H54 (cell line): ENCODE data around the gene TNFAIP2.

Experiments used
- DNase-seq: peaks from one replicate; pipeline ENCODE4 v3.0.0; 2011; ENCODE audit warnings: low spot score, mixed read lengths; ENCODE audit not compliant: insufficient read length
- FAIRE-seq: peaks from 3 replicates; lab custom pipeline; 2011; peaks lifted over from hg19 to GRCh38; lab: Jason Lieb, UNC
- POLR2A ChIP-seq: IDR thresholded peaks from 2 replicates; pipeline ENCODE4 v1.6.1; 2011; ENCODE audit warnings: low read depth, mild to moderate bottlenecking, low read length

The TNFAIP2 gene

GRCh38 chr14:103099081-103099732 lies 24.1 kb upstream of the TNFAIP2 start:
- FAIRE-seq (no peak), DNase-seq (no peak)
- no peak for TF ChIP-seq POLR2A

DNA sequence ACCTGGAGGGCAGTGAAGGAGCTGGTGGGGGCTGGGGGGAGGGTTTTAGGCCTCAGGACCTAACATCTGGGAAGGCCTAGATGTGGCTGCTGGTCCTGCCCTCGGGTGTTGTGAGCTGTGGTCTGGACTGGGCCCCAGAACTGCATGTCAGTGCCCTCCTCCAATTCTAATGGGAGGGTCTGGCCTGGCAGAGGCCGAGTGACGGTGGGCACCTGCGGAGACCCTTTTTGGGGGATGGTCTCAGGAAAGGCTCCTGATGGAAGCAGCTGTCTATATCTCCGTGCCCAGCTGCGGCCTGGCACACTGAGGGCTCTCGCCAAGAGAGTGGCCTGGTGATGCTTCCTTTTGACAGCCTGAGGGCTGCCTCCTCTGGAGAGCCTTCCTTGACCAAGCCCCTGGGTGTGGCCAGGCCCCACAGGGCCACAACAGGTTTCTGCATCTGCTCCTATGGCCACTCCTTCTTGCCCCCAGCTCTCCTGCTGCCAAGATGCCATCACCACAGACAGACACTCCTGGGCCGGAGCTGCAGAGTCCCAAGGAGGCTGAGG lies 23.5 kb upstream of the TNFAIP2 start:
- FAIRE-seq (no peak), DNase-seq (no peak)
- no peak for TF ChIP-seq POLR2A

DNA sequence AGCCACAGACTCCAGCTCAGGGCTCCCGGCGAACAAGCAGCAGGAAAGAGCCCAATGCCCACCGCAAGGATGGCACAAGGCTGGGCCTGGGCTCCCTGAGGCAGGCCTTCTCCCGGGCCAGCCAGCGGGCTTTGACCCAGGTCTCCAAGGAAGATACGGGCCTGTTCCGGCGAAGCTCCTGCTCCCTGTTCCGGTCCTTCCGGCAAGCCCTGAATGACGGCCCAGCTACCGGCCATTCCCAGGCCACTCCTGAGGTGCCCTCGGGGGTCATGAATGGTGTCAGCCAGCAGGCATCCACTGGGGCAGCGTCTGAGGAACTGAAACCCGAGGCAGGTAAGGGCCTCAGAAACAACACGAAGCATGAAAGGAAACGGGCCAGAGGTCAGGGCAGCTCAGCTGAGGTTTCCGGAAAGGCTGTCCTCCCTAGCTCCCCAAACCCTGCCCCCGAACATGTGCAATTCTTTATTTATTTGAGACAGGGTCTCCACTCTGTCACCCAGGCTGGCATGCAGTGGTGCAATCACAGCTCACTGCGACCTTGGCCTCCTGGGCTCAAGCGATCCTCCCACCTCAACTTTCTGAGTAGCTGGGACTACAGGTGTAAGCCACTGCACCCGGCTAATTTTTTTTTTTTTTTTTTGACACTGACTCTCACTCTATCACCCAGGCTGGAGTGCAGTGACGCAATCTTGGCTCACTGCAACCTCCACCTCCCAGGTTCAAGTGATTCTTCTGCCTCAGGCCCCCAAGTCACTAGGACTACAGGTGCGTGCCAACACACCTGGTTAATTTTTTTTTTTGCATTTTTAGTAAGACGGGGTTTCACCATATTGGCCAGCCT lies 22.8 kb upstream of the TNFAIP2 start:
- FAIRE-seq (no peak), DNase-seq (no peak)
- no peak for TF ChIP-seq POLR2A

- DNase-seq (no peak), FAIRE-seq (no peak)
Observed at GRCh38 chr14:103101257-103101962, 21.9 kb upstream of the TNFAIP2 start.

DNA sequence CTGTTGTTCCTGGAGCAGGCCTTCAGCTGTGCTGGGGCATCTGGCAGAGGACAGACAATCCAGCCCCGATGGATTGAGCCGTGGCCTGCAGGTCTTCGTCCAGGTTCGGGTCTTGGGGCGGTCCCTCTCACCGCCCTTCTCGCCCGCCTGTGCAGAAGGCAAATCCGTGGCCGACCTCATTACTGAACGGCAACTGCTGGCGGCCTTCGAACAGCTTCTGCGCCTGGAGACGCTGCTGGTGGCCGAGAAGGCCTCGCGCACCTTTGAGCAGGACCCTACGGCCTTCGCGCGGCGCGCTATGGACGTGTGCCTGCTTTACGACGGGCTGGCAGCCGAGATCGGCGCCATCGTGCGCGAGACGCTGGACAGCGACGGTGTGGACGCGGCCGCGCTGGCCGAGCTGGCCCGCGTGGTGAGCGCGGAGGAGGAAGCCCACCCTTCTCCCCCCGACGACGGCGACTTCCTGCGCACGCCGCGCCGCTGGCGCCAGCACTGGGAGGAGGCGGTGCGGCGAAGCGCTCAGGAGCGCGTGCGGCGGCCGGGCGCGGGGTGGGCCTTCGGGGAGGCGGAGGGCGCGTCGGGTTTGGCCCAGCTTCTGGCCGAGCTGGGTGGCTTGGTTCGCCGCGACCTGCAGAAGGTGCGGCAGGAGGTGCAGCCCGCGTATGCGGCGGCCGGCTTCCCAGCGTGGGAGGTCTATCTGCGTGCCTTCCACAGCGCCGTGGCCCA lies 21.1 kb upstream of the TNFAIP2 start:
- FAIRE-seq (no peak), DNase-seq (no peak)
- no peak for TF ChIP-seq POLR2A

More at GRCh38 chr14:103101257-103101962, 21.9 kb upstream of the TNFAIP2 start:
- no peak for TF ChIP-seq POLR2A

DNA sequence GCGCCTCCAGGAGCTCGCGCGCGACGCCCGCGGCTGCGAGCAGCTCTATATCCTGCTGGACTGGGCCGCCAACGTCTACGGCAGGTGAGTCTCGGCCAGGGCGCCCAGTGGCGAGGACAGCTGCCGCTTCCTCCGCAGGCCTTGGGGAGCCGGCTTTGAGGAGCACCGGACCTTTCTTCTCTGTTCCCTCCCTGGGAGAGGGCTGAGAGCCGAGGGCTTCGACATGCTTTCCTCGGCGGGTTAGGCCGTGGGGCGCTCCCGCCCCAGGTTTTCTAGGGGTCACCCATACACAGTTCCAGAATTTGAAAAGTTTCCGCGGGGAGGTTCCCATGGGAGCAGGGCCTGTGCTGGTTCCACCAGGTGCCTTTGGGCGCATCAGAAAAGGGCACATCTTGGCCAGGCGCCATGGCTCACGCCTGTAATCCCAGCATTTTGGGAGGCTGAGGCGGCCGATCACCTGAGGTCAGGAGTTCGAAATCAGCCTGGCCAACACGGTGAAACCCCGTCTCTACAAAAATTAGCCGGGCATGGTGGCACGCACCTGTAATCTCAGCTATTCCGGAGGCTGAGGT lies 20.5 kb upstream of the TNFAIP2 start:
- FAIRE-seq (no peak), DNase-seq (no peak)
- TF ChIP-seq POLR2A, result no peak

DNA sequence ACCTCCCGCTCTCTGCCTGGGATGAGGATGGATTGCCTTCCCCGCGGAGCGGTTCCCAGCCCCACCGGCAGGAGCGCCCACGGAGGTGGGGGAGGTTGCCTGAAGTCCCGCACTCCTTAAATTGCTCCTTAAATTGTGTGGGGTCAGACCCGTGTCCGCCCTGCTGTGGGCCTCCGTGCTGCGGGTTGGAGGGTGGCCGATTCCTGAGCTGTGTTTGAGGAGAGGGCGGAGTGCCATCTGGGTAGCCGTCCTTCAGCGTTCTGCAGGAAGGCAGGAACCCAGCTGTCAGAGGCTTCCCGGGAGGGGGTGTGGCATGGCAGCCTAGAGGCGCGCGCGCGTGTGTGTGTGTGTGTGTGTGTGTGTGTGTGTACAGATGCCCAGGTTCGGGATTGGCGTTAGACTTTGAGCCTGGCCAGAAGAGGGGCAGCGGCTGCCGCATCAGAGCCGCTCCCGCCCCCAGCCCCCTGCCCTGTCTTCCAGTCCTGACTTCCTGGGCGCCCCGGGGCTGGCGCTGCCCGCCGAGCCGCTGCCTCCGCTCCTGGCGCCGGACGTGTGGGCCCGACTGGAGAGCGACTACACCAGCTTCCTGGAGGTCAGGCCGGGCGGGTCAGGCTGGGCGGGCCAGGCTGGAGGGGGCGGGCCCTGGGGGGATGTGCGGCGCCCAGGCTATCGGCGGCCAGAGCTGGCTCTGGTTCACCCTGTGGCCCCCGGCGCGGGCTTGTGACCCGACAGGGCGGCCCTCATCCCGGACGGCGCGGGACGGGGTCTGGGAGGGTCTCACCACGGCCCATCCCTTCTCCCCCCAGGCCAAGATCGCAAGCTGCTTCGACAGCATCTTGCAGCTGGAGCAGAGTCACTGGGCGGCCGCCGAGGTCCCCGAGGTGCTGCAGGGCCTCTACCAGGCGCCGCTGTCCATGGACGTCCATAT lies 19.5 kb upstream of the TNFAIP2 start:
- peak; percentile 56 for TF ChIP-seq POLR2A
- peak; percentile 98 for DNase-seq
- FAIRE-seq, result peak; percentile 84

DNA sequence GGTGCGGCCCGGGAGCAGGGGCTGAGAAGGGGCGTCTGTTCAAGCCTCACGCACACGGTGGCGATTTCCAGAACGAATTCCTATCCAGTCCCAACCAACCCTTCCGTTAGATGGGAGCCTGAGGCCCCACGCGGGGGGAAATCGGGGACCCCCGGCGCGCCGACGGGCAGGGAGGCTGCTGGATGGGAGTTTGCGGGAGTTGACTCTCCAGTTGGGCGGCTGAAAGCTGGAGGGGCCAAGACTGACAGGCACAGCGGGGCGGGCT lies 18.9 kb upstream of the TNFAIP2 start:
- no peak for DNase-seq
- no peak for FAIRE-seq
- no peak for TF ChIP-seq POLR2A

- DNase-seq (no peak), FAIRE-seq (peak; percentile 86)
- TF ChIP-seq POLR2A, result no peak
Observed at GRCh38 chr14:103104654-103105452, 18.4 kb upstream of the TNFAIP2 start.

- no peak for DNase-seq
- no peak for TF ChIP-seq POLR2A
- no peak for FAIRE-seq
Observed at GRCh38 chr14:103105580-103106150, 17.6 kb upstream of the TNFAIP2 start.

- FAIRE-seq (no peak), DNase-seq (no peak)
- TF ChIP-seq POLR2A, result no peak
Observed at GRCh38 chr14:103107455-103107854, 15.8 kb upstream of the TNFAIP2 start.
